T-helper 1 cell (primary cell): ENCODE measurements around the gene GOLT1A.

Experiments used
- DNase-seq, 5 donors: peaks; one replicate each; pipeline ENCODE4 v3.0.0-alpha.2; 2012 to 2020

The GOLT1A gene

DNA sequence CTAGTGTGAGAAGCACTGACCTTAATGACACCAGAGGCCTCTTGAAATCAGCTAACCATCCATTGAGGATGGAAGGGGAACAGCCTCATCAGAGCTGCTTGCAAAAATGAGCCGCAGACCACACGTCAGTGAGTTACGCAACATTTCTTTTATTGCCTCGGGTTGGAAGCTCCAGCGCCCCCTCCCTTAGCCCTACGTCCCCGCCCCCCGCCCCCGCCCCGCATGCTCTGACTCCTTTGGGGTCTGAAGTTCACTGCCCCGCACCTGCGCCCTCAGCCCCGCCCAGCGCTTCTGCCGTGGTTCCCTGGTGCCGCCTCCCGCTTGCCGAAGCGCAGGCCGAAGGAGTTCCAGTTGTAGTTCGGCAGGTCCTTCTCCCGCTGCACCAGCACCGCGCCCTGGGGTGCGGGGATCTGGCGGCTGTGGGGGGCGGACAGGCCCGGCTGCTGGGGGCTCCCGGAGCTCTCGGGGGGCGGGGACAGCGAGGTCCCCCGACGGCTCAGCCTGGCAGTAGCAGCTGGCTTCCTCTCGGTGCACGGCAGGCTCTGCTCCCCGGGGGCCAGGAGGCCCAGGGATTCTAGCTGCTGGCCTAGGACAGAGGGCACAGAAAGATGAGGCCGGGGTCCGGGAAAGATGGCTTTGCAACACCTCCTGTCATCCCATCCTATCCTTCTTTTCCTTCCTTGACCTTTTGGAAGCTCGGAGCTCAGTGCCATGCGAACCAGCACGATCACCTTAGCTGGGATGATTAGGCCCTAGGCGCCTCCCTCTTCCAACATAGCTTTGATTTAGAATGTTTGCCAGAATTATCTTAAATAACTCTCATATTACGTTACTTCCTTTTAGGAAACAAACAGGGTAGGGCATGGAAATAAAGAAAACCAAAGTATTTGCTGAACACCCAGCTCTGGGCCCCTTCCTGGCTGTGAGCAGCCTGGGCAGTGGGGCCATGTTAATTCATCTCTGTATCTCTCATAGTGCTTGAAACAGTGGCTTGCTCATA is 23.3 kb downstream of the GOLT1A start:
- DNase-seq: peak in 1 of 5 donors; percentile 4

DNA sequence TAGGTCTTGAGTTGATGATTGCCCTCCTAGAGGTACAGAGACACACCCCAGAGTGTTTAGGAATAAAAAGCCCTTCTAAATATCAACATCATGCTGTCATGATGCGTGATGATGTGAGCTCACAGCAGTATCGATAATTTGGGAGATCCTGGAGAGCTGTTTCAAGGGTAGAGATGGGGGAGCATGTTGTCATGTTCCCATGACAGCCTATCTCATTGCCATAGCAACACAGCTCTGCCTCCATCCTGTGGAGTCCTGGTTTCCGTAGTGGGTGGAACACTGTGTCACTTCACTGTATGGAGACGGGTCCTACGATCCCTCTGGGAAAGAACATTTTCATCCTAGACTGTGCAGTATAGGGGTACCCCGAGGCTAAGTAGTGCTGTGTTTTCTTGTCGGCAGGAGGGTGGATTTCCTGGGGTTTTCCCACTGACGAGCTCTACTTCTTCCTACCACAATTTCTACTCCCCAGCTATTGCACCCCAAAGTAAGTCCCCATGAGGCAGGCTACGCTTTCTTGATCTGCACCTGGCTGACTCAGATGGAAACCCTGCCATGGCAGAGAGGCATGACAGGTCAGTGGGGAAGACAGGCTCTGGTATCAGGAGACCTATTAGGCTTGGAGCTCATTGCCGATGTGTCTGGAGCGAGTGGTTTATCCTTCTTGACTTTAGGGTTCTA is 24.7 kb downstream of the GOLT1A start:
- DNase-seq: no peak

DNA sequence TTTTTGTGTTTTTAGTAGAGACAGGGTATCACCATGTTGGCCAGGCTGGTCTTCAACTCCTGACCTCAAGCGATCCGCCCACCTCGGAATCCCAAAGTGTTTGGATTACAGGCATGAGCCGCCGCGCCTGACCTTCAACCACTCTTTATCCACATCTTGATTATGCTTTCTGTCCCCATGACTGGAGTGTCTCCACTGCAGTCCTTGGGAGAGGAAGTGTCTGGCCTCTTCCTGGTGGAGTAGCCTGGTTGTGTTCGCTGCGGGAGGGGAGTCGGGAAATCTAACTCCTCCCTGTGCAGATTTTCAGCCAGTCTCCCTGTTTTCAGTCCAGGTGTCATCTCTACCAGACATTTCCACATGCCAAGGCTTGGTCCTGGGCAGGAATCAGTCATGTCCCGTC is 27.2 kb downstream of the GOLT1A start:
- DNase-seq: no peak

DNA sequence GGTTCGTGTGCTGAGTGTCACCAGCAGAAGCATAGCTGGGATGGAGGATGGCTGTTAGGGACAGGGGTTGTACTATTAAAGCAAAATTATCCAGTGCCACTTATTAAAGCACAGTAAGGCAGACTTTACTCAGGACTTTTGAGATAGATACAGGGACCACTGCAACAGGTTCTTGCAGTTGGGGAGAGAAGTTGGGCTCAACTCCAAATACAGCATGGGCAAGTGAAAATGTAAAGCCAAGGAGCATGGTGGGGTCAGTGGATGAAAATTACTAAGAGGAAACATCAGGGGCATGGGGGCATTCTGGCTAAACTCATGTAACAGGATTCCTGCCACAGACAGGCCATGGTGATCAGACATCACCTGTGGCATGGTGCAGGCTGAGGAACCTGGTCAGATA is 32.7 kb downstream of the GOLT1A start:
- no peak for DNase-seq

DNA sequence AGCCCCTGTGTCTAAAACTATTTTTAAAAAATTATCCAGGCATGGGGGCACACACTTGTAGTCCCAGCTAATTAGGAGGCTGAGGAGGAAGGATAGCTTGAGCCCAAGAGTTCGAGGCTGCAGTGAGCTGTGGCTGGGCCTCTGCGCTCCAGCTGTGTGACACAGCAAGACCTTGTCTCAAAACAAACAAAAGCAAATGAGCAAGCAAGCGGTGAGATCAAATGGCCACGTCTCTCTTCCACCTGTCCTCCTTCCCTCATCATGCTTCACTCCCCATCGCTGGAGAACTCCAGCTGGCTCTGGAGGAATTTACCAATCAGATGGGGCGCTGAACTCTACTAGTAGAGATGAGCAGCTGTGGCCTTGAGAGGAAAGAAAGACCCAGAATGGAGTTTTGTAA is 33.7 kb downstream of the GOLT1A start:
- DNase-seq: no peak

DNA sequence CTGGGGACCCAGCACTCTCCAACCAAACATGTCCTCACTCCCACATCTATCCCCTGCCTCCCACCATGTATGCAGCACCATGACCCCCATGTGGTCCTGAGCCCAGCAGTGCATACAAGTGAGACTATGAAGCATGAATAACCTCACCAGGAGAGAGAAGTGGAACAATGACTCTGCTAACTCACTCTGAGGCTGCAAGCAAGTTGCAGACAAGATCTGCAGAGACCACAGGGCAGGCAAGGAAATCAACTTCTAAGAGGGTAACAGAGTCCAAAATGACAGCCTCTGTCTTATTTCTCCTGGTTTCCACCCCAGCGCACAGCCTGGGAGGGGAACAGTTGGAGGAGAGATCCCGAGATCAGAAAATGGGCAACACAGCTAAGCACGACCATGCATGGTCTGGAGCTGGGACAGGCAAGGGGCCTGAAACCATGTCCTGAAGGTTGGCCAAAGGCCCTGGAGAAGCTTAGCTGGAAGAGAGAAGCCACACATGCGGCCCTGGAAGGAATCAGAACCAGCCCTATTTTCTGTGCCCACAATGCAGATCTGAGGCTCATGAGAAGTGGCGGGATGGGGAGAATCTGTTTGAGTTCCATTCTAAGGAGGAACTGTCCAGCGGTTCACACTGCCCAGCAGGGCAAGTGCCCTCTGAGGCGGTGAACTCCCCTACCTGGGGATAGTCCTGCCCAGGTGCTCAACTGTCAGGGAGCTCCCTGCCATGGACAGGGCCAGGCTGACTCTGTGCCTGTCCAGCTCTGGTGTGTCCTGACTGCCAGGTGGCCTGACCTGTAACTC is 35.1 kb downstream of the GOLT1A start:
- DNase-seq: no peak

DNA sequence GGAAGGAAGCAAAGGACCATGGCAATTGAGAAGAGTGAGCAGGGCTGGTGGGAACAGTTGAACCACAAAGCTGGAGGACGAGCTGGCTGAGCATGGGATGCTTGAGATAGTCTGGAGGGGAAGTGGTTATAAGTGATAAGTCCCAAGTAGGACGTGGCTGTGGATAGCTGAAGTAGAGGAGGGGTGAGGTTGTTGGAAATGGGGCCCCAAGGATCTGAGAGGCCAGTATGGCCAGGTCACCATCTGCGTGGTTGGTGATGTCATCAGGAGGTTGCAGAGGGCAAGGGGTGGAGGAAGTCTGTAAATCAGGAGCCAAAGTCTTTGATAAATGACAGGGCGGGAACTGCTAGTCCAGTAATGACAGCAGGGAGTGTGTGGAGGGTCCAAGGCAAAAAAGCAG is 36.7 kb downstream of the GOLT1A start:
- no peak for DNase-seq

DNA sequence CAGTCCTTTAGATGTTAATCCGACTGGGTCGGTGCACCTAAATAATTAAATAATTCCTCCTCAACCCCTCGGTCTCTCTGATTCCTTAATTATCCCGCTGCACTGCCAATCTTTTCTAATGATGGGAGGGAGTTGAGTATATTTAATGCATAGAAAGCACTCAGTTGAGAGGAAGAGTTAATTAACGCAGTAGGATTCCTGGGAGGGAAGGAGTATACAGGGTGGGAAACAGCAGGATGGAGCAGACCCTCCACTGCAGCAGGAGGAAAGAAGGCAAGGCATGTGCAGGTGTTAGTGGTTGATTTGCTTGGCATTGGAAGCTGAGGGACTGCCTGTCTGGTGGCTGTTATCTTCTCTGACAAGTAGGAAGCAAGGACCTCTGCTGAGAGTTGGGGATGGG is 37.7 kb downstream of the GOLT1A start:
- no peak for DNase-seq

DNA sequence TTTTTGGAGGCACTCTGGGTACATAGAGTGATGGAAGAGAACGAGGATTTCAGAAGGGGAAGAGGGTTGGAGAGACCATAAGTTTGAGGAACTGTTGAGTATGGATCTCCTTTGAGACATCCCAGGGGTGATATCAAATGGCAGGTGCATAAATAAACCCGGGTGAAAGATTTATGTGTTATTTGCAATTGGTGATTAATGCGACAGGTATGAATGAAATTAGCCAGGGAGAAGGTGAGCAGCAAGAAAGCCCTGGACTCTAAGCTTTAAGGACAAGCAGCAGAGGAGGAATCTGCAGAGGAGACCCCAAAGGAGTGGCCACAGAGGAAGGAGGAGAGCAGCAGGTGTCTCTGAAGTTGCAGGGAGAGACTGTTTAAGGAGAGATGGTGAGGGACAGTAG is 38.8 kb downstream of the GOLT1A start:
- DNase-seq: no peak

DNA sequence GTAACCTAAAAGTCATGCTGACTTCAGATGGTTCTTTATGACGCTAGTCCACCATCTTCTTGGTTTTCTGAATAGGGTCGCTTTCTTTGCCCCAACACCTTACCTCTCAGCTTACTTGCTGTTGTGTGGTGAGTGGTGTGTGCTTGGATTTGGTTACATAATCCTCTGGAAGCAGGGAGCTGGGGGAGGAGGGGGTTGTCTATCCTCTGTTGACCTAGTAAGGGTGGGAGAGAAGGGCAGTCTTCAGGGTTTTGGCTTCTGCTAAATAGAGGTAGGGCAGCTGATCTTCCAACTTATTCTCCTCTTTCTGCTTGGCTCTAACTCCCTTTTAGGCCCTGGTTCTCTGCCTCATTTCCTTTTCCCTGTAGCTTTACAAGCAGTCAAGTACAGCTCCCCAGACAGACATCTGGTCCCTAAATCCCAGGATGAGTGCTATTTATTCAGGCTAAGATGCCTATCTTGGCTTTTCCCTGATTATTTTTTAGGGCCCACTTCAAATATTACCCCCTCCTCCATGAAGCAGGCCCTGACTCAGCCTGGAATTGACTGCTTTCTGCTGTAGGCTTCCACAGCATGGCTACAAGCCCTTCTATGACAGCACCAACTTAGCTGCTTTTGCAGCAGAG is 41.3 kb downstream of the GOLT1A start:
- no peak for DNase-seq

DNA sequence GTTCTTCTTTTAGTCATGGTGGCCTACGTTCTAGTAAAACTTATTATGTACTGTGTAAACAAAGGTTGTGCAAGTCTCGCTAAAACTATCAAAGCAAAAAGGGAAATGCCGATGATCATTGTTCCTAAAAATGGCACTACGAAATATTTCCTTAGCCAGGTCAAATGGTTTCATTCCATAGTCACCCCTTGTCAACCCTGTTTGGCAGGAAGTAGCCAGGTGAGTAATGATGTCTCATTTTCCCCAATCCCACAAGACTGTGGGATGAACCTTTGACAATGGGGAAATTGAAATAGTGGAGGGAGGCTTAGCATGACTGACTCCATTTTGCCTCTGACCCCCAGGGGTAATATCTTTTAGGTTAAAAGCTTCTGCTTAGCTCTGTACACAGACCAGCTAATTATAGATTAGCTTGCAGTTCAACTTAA is 42.0 kb downstream of the GOLT1A start:
- DNase-seq: no peak

DNA sequence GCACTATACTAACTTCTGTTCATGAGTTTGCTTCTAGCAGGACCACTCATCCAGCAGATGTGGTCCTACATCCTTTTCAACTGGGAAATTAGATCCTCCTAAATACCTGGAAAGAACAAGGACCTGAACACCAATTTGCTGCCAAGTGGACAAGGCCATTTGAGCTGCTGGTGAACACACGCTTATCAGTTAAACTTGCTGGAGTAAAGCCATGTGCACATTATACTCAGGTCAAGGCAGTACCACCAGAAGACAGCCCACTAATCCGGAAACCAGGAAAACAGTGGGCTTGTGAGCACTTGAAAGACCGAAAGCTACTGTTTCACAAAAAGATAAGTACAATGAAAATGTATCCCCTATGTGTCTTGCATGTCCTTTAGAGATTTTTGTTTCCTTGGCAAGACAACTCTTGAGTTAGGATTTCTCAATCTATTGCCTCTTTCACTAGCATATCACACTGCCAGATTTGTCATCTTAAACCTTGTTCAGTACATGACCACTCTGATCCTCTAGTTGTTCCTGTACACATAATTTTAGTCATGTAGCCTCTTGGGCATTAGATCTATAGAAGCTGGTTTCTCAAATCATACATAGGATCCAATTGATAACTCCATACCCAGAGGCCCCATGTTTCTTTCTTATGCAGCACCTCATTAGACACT is 43.2 kb downstream of the GOLT1A start:
- DNase-seq: no peak

DNA sequence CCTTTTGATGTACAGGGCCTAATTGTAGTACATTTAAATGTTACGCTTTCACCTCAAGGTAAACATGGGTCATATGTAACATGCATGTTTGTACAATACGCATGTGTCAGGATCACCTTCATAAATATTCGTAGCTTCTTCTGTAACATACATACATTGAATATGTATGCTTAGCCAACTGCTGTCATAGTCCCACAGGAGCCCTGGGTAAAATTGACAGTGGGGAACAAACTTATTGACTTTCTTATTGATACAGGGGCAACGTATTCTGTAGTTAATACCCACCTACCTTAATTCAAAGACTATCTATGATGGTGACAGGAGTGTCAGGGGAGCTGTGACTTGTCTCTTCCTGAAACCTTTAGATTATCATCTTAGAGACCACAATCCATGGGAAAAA is 43.9 kb downstream of the GOLT1A start:
- DNase-seq: no peak

DNA sequence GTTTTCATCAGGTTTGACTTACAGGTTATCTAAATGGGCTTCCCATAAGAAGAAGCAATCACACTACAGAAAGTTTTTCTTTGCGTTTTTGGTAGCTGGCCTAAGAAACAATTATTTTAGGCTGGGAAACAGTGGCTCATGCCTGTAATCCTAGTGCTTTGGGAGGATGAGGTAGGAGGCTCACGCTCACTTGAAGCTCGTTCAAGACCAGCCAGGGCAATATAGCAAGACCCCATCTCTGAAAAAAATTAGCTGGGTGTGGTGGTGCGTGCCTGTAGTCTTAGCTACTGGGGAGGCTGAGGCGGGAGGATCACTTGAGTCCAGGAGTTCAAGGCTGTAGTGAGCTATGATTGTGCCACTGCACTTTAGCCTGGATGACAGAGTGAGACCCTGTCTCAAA is 46.1 kb downstream of the GOLT1A start:
- no peak for DNase-seq

DNA sequence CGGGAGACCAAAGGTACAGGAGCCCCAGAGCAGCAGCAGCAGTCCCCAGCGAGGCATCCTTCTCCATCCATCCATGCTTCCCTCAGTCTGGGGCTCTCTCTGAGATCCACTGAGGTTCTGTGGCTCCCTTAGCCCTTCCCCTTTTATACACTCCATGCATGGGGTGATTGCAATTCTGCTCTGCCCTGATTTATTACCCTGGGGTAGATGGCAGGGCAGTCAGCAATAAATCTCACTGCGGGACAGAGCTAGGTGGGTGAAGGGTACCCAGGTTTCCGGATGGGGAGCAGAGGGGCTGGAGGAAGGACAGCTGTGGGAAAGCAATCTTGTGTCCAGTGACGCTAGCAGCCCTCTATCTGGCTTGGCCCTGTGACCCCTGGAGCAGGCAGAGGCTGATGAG is 47.6 kb downstream of the GOLT1A start, which contains the start of gene REN:
Gene REN, minus strand, starts transcription at position 119 of the 400 bp plus-strand sequence. Its CDS starts 44 bp downstream, at position 75.
- DNase-seq: no peak

DNA sequence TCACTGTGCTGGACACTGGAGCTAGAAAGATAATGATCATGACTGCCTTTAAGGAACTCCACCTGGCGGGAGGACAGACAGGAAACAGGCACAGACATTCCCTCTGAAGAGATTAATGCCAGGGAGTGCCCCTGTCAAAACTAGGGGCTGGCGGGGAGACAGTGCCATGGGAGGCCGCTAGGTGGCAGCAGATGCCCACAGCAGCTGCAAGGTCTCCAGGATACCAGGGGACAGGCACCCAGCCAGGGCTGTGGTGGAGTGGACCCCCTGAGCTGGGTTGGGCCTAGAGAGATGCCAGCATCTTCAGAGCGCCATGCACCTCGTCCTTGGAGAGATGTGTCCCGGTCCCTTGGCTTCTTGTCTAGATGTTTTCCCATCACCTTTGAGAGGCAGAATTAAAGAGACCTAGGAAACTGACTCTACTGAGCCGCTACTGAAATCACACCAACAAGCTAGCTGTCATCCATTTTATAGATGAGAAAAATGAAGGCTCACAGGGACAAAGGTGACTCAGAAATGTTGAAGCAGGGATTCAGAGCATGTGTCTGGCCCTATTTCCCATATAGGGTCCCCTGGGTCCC is 51.2 kb downstream of the GOLT1A start:
- peak; percentile 43 to 70 (median 58) for DNase-seq

DNA sequence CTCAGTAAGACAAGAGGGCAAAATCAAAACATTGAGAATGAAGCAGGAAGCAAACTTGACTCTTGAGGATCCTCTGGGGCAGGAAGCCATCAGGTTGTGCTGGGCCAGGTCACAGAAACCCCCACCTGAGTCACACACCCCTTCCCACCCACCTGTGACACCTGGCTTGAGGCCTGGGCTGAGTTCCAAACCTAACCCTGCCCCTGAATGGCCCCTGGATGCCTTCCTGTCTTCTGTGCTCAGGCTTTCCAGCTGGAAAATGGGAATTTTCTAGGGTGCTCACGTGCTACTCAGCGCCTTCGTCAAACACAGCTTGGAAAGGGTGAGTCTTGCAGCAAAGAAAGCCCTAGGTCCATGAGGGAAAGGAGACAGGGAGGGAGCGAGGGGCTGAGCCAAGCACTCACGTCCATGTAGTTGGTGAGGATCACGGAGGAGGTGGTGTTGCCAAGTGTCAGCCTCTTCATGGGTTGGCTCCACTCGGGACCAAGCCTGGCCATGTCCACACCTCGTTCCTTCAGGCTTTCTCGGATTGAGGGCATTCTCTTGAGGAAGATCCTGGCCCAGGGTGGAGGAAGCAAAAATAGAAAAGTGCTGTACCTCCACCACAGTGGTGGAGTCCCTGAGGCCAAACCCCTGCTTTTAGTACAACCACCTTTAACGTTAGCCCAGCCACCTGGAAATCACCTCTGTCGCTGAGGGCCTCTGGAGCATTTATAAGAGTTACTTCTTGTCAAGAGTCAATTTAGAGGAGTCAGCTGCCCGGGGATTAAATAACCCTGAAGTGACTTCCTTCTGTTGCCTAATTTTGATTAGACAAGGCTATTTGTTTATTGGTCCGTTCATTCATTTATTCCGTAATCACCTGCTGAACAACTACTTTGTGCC is 51.9 kb downstream of the GOLT1A start:
- no peak for DNase-seq

DNA sequence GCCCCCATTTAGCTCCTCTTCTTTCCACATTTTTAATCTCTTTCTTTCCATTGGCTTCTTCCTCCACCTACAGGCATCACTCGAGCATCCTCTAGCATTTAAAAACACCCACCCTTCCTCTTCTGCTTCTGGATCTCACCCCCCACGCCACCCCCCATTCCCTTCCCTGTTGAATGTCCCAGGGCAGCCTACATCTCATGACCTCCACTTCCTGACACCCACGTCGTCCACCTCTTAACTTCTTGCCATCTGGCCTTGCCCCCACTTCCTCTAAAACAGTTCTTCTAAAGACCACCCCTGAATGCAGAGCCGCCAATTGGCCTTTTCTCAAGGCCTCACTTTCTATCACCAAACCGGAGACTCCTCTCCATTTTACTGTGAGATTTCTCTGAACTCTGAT is 55.8 kb downstream of the GOLT1A start:
- DNase-seq: no peak

DNA sequence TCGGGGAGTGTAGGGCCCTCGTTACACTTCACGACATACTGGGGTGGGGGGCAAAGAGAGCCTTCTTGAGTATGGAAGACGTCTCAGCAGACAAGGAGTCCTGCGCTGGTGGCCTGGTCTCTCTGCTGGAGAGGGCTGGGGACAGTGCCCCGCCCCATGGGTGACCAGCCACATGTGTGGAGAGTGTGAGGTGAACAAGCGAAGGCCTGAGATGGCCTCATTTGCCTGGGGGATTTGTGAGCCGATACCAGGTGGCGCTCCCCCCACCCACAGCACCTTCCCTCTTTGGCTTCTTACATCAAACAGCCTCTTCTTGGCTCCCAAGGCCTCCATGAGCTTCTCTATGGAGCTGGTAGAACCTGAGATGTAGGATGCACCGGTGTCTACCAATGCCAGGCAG is 57.9 kb downstream of the GOLT1A start:
- no peak for DNase-seq

DNA sequence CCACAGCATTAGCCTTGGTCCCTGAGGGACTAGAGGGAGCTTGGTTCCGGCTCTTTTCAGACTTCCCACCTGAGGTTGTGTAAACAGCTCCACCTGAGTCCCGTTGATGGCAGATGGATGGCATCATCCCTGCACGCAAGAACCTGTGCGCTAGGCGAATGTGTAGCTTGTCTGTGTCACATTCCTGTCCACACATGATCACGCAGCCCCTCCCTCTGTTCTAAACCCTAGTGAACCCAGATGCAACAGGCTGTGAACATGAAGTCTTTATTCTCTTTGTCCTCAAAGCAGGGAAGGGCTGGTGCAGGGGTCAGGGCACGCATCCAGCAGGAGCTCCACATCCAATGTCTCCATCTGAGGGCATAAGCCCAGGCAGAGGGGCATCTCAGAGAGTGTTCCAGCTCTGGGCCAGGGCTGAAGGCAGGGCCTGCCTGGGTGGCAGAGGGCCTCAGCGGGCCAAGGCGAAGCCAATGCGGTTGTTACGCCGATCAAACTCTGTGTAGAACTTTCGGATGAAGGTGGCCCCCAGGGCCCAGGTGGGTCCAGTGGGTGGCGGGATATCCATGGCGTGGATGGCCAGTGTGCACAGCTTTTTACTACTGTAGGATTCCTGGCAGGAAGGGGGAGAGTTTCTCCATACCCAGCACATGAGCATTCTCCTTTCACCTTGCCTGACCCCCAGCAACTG is 59.1 kb downstream of the GOLT1A start:
- DNase-seq: no peak
